ENCODE results near the gene RPL41. TPM values are rescaled to one million over a fixed set of nuclear protein-coding genes. Genes with fewer than 3 reads are reported as not detected.
"Not testable (repeated sequence)": the region's sequence is repeated elsewhere in the genome, so short reads cannot be mapped to it uniquely, and the experiment has no call there.

Gene RPL41
- total RNA-seq, 1 donor from 2014 or later: 3,805 TPM

DNA sequence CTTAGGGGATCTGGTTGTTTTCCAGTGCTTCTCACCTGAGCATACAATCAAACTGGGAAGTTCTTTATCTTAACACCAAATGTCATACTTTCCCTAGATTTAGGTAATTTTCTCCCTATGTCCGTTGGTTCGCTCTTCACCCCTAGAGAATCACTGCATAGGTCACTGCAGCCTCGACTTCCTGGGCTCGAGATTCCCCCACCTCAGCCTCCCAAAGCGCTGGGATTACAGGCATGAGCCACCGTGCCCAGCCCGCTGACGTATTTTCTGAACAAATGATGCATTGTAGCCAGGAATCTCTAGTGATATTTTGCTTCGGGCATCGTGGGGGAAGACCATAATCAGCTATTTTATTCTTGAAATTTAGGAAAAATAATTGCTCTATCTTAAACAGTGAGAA lies 1.1 kb upstream of the RPL41 start:
- H3K9me3 Mint-ChIP-seq: no peaks in the 10 kb centered on the region
- peak; percentile 23 for DNase-seq (ENCODE audit: low spot score)
- peak overlapping the region; percentile 81 for H2AFZ ChIP-seq (replicated peaks)
- H3K79me2 ChIP-seq (ENCODE audit: low read depth): peaks cover 23% of the 10 kb centered on the region
- H3K4me1 ChIP-seq: peaks cover 12% of the 10 kb centered on the region
- TF ChIP-seq EZH2phosphoT487 (IDR thresholded peaks at IDR 0.05) (no peak), EZH2 (IDR thresholded peaks at IDR 0.05) (no peak)
- H3K27ac Mint-ChIP-seq: no peak overlapping the region
- peak overlapping the region; percentile 70 for H3K9ac ChIP-seq
- peaks cover 7% of the 10 kb centered on the region for H3K27me3 Mint-ChIP-seq (ENCODE audit: insufficient read depth, low read depth)
- no peak overlapping the region for H3K27ac ChIP-seq
- no peaks in the 10 kb centered on the region for H3K27me3 ChIP-seq
- H3K9me3 ChIP-seq (ENCODE audit: low read depth): no peaks in the 10 kb centered on the region
- H3K4me3 ChIP-seq: peak overlapping the region; percentile 62
- peaks cover 26% of the 10 kb centered on the region for H4K20me1 ChIP-seq (ENCODE audit: low read depth)
- H3F3A ChIP-seq (ENCODE audit: low read depth): peaks cover 78% of the 10 kb centered on the region
- H3K36me3 ChIP-seq: peaks cover 12% of the 10 kb centered on the region
- H3K4me2 ChIP-seq: peak overlapping the region; percentile 99
- peak overlapping the region; percentile 99 for H3K4me3 Mint-ChIP-seq
- H3K36me3 Mint-ChIP-seq: peaks cover 42% of the 10 kb centered on the region
- H3K4me1 Mint-ChIP-seq: peaks cover 25% of the 10 kb centered on the region

- Histone ChIP-seq H3K79me2 (ENCODE audit: low read depth) (peaks cover 23% of the 10 kb centered on the region), H3K9ac (peak overlapping the region; percentile 98), H4K20me1 (ENCODE audit: low read depth) (peaks cover 26% of the 10 kb centered on the region), H3F3A (ENCODE audit: low read depth) (peaks cover 64% of the 10 kb centered on the region), H3K4me2 (peak overlapping the region; percentile 99), H3K4me1 (peaks cover 12% of the 10 kb centered on the region), H3K4me3 (peak overlapping the region; percentile 62), H3K27ac (peak overlapping the region; percentile 96)
- not testable (repeated sequence) for H2AFZ ChIP-seq (replicated peaks); H3K36me3 ChIP-seq; H3K27me3 ChIP-seq; DNase-seq (ENCODE audit: low spot score); H3K9me3 ChIP-seq (ENCODE audit: low read depth); H3K9me3 Mint-ChIP-seq; H3K27me3 Mint-ChIP-seq (ENCODE audit: insufficient read depth, low read depth)
- H3K4me1 Mint-ChIP-seq: peaks cover 25% of the 10 kb centered on the region
- peak overlapping the region; percentile 99 for H3K4me3 Mint-ChIP-seq
- peaks cover 35% of the 10 kb centered on the region for H3K36me3 Mint-ChIP-seq
- peak overlapping the region; percentile 98 for H3K27ac Mint-ChIP-seq
Measured at GRCh38 chr12:56117082-56117706, 761 bp downstream of the RPL41 start.

DNA sequence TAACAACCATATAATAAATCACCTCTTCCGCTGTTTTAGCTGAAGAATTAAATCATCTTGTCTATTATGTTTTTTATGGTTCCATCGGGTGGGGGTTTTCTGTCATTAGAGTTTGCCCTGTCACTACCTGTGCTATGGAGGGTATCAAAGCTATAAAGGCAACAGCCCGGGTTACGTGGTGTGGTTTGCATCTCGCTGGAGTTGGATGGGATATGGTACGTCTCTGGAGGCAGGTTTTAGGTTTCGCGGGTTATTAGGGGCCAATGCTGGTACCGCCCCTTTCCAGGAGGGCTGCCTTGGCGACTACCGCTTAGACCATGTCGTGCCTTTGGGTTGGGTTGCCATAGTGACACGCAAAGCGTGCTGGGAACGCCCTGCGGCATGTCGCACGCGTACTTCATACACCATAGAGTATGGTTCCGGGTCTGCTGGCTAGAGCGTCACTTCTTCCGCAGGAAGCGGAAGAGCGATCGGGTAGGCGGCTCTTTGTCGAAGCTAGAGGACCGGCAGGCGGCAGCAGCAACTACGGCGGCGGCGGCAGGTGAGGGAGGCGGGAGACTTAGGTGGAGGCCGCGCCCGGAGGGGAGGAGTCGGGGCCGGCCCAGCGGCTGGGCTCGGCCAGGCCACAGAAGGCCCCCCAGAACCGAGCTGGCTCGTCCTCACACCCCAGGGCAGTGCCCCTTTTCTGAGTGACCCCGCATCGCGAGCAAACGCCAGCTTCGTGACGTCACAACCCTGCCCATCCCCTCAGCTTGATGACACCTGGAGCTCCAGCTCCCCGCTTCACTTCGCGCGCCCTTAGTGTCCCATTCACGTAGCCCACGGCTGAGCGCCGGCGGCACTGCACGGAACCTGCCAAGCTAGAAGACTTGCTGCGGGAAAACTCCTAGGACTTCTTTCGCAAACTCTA lies 1.6 kb downstream of the RPL41 start, which contains the start of gene ZC3H10:
ZC3H10 (plus strand) TSS at position 489 of the 910 bp plus-strand sequence. CDS start 2,297 bp downstream, outside the sequence.
- Histone ChIP-seq H4K20me1 (ENCODE audit: low read depth) (peaks cover 26% of the 10 kb centered on the region), H3K4me2 (peak within 1 kb of the TSS; percentile 99), H3K4me3 (peak within 1 kb of the TSS; percentile 62), H3K9me3 (ENCODE audit: low read depth) (no peaks in the 10 kb centered on the region), H3K4me1 (peaks cover 12% of the 10 kb centered on the region), H3K36me3 (peaks cover 3% of the 10 kb centered on the region), H3K27ac (peak within 1 kb of the TSS; percentile 96), H2AFZ (replicated peaks) (peak within 1 kb of the TSS; percentile 12), H3K9ac (peak within 1 kb of the TSS; percentile 98), H3K79me2 (ENCODE audit: low read depth) (peaks cover 23% of the 10 kb centered on the region), H3K27me3 (no peaks in the 10 kb centered on the region), H3F3A (ENCODE audit: low read depth) (peaks cover 60% of the 10 kb centered on the region)
- DNase-seq (ENCODE audit: low spot score): peak; percentile 99
- H3K9me3 Mint-ChIP-seq: no peaks in the 10 kb centered on the region
- H3K36me3 Mint-ChIP-seq: peaks cover 28% of the 10 kb centered on the region
- H3K27me3 Mint-ChIP-seq (ENCODE audit: insufficient read depth, low read depth): peaks cover 7% of the 10 kb centered on the region
- peak within 1 kb of the TSS; percentile 98 for H3K27ac Mint-ChIP-seq
- peaks cover 25% of the 10 kb centered on the region for H3K4me1 Mint-ChIP-seq
- H3K4me3 Mint-ChIP-seq: peak within 1 kb of the TSS; percentile 99
- no peak for TF ChIP-seq EZH2phosphoT487 (IDR thresholded peaks at IDR 0.05)
- TF ChIP-seq, protein P1, sequence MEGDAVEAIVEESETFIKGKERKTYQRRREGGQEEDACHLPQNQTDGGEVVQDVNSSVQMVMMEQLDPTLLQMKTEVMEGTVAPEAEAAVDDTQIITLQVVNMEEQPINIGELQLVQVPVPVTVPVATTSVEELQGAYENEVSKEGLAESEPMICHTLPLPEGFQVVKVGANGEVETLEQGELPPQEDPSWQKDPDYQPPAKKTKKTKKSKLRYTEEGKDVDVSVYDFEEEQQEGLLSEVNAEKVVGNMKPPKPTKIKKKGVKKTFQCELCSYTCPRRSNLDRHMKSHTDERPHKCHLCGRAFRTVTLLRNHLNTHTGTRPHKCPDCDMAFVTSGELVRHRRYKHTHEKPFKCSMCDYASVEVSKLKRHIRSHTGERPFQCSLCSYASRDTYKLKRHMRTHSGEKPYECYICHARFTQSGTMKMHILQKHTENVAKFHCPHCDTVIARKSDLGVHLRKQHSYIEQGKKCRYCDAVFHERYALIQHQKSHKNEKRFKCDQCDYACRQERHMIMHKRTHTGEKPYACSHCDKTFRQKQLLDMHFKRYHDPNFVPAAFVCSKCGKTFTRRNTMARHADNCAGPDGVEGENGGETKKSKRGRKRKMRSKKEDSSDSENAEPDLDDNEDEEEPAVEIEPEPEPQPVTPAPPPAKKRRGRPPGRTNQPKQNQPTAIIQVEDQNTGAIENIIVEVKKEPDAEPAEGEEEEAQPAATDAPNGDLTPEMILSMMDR (IDR thresholded peaks at IDR 0.05): peak; percentile 60

GRCh38 chr12:56118688-56119357 lies 2.4 kb downstream of the RPL41 start:
- peaks cover 7% of the 10 kb centered on the region for H3K27me3 Mint-ChIP-seq (ENCODE audit: insufficient read depth, low read depth)
- H3K27ac Mint-ChIP-seq: peak overlapping the region; percentile 72
- peaks cover 25% of the 10 kb centered on the region for H3K4me1 Mint-ChIP-seq
- TF ChIP-seq EZH2 (IDR thresholded peaks at IDR 0.05) (no peak), EZH2phosphoT487 (IDR thresholded peaks at IDR 0.05) (no peak)
- TF ChIP-seq, protein P1 (IDR thresholded peaks at IDR 0.05): no peak
- H3K27me3 ChIP-seq: no peaks in the 10 kb centered on the region
- H3K4me3 Mint-ChIP-seq: peak overlapping the region; percentile 99
- peak overlapping the region; percentile 13 for H3K27ac ChIP-seq
- peaks cover 12% of the 10 kb centered on the region for H3K4me1 ChIP-seq
- peaks cover 20% of the 10 kb centered on the region for H3K36me3 Mint-ChIP-seq
- no peak for DNase-seq (ENCODE audit: low spot score)
- peak overlapping the region; percentile 12 for H2AFZ ChIP-seq (replicated peaks)
- peaks cover 23% of the 10 kb centered on the region for H3K79me2 ChIP-seq (ENCODE audit: low read depth)
- H3K36me3 ChIP-seq: peaks cover 3% of the 10 kb centered on the region
- no peaks in the 10 kb centered on the region for H3K9me3 ChIP-seq (ENCODE audit: low read depth)
- H3F3A ChIP-seq (ENCODE audit: low read depth): peaks cover 52% of the 10 kb centered on the region
- H3K4me2 ChIP-seq: peak overlapping the region; percentile 94
- H3K9ac ChIP-seq: peak overlapping the region; percentile 47
- no peaks in the 10 kb centered on the region for H3K9me3 Mint-ChIP-seq
- peaks cover 26% of the 10 kb centered on the region for H4K20me1 ChIP-seq (ENCODE audit: low read depth)
- H3K4me3 ChIP-seq: peak overlapping the region; percentile 62

Data from neural progenitor cell (in vitro differentiated cells).